H9 (cell line): ENCODE measurements around the gene LRRC74B. TPM values are rescaled to one million over a fixed set of nuclear protein-coding genes. Genes with fewer than 3 reads are reported as not detected.
"Not testable (repeated sequence)": the region's sequence is repeated elsewhere in the genome, so short reads cannot be mapped to it uniquely, and the experiment has no call there.

Source experiments
- DNase-seq: peaks from one replicate; pipeline ENCODE4 v3.0.0-alpha.2; 2017
- H2AFZ ChIP-seq: one replicate; pipeline ENCODE4 v1.6.1; 2013; ENCODE audit warnings: mild to moderate bottlenecking, low read length, control low read depth, moderate library complexity
- H2AK5ac ChIP-seq: 2 replicates; pipeline ENCODE4 v1.6.1; 2013; ENCODE audit warnings: low read length, control low read depth, mixed read lengths; ENCODE audit not compliant: insufficient read length
- H2BK120ac ChIP-seq: one replicate; pipeline ENCODE4 v1.6.1; 2013; ENCODE audit warnings: low read depth, mild to moderate bottlenecking, low read length, control low read depth, inconsistent platforms; ENCODE audit not compliant: poor library complexity, severe bottlenecking
- H2BK12ac ChIP-seq: 2 replicates; pipeline ENCODE4 v1.6.1; 2013; ENCODE audit warnings: low read length, control low read depth, mixed read lengths, low read depth; ENCODE audit not compliant: insufficient read length
- H2BK15ac ChIP-seq: 2 replicates; pipeline ENCODE4 v1.6.1; 2013; ENCODE audit warnings: low read depth, low read length, control low read depth
- H2BK20ac ChIP-seq: one replicate; pipeline ENCODE4 v1.6.1; 2013; ENCODE audit warnings: low read depth, mild to moderate bottlenecking, low read length, control low read depth, inconsistent platforms; ENCODE audit not compliant: poor library complexity, severe bottlenecking
- H2BK5ac ChIP-seq: 2 replicates; pipeline ENCODE4 v1.6.1; 2013; ENCODE audit warnings: low read length, control low read depth, mixed read lengths; ENCODE audit not compliant: insufficient read length
- H3K14ac ChIP-seq: 2 replicates; pipeline ENCODE4 v1.6.1; 2013; ENCODE audit warnings: low read length, control low read depth; ENCODE audit not compliant: insufficient read depth
- H3K18ac ChIP-seq: 2 replicates; pipeline ENCODE4 v1.6.1; 2013; ENCODE audit warnings: low read depth, mild to moderate bottlenecking, mixed read lengths, low read length, control low read depth; ENCODE audit not compliant: insufficient read length
- H3K23ac ChIP-seq: 2 replicates; pipeline ENCODE4 v1.6.1; 2013; ENCODE audit warnings: low read length, control low read depth, mixed read lengths, low read depth; ENCODE audit not compliant: insufficient read length
- H3K23me2 ChIP-seq: 2 replicates; pipeline ENCODE4 v1.6.1; 2013; ENCODE audit warnings: low read depth, mild to moderate bottlenecking, mixed read lengths, low read length, control low read depth; ENCODE audit not compliant: insufficient read length, poor library complexity, severe bottlenecking
- H3K27ac ChIP-seq: 2 replicates; pipeline ENCODE4 v1.5.1; 2013; ENCODE audit warnings: low read length, control low read depth, mixed read lengths, low read depth; ENCODE audit not compliant: insufficient read length
- H3K27me3 ChIP-seq: 2 replicates; pipeline ENCODE4 v1.6.1; 2013; ENCODE audit warnings: low read length, control low read depth, inconsistent platforms; ENCODE audit not compliant: insufficient read depth
- H3K4ac ChIP-seq: 2 replicates; pipeline ENCODE4 v1.6.1; 2013; ENCODE audit warnings: low read depth, mild to moderate bottlenecking, control low read depth, inconsistent platforms, low read length, moderate library complexity
- H3K4me1 ChIP-seq: 2 replicates; pipeline ENCODE4 v1.6.1; 2013; ENCODE audit warnings: low read length, control low read depth, inconsistent platforms; ENCODE audit not compliant: insufficient read depth
- H3K4me2 ChIP-seq: 2 replicates; pipeline ENCODE4 v1.6.1; 2013; ENCODE audit warnings: low read length, control low read depth, mixed read lengths; ENCODE audit not compliant: insufficient read length, insufficient read depth
- H3K56ac ChIP-seq: 2 replicates; pipeline ENCODE4 v1.6.1; 2013; ENCODE audit warnings: low read depth, mild to moderate bottlenecking, mixed read lengths, low read length, control low read depth; ENCODE audit not compliant: insufficient read length
- H3K79me1 ChIP-seq: 2 replicates; pipeline ENCODE4 v1.6.1; 2013; ENCODE audit warnings: low read depth, mild to moderate bottlenecking, moderate library complexity, low read length, control low read depth, inconsistent platforms; ENCODE audit not compliant: insufficient read depth, poor library complexity, severe bottlenecking
- H3K79me2 ChIP-seq: 2 replicates; pipeline ENCODE4 v1.6.1; 2013; ENCODE audit warnings: low read length, control low read depth, inconsistent platforms; ENCODE audit not compliant: insufficient read depth
- H3K9ac ChIP-seq: 2 replicates; pipeline ENCODE4 v1.6.1; 2013; ENCODE audit warnings: low read length, control low read depth, mixed read lengths; ENCODE audit not compliant: insufficient read length; ENCODE audit errors: extremely low read depth
- H3K9me3 ChIP-seq: one replicate; pipeline ENCODE4 v1.6.1; 2013; ENCODE audit warnings: low read depth, low read length, inconsistent platforms; ENCODE audit not compliant: control insufficient read depth
- H3T11ph ChIP-seq: one replicate; pipeline ENCODE4 v1.6.1; 2013; ENCODE audit warnings: mild to moderate bottlenecking, low read length, control low read depth, inconsistent platforms
- H4K20me1 ChIP-seq: one replicate; pipeline ENCODE4 v1.6.1; 2013; ENCODE audit not compliant: control insufficient read depth, insufficient read length, insufficient read depth
- H4K5ac ChIP-seq: 2 replicates; pipeline ENCODE4 v1.6.1; 2013; ENCODE audit warnings: low read depth, mild to moderate bottlenecking, mixed read lengths, low read length, control low read depth; ENCODE audit not compliant: insufficient read length
- H4K8ac ChIP-seq: replicated peaks from 2 replicates; pipeline ENCODE4 v1.6.1; 2013; ENCODE audit warnings: low read length, control low read depth, mixed read lengths, low read depth; ENCODE audit not compliant: insufficient read length
- H4K91ac ChIP-seq: 2 replicates; pipeline ENCODE4 v1.6.1; 2013; ENCODE audit warnings: low read depth, mild to moderate bottlenecking, moderate library complexity, mixed read lengths, low read length, control low read depth; ENCODE audit not compliant: insufficient read length
- H3K27ac Mint-ChIP-seq, 3 experiments: 2 replicates in 2 of 3; 3 replicates in 1 of 3; pipeline ENCODE4 v1.8.0; 2020 to 2021; ENCODE audit warnings: mixed read lengths in 3 of 3, mild to moderate bottlenecking in 1 of 3, moderate library complexity in 1 of 3
- H3K27me3 Mint-ChIP-seq: 2 replicates; pipeline ENCODE4 v1.8.0; 2021; ENCODE audit warnings: low read depth, mild to moderate bottlenecking, moderate library complexity, mixed read lengths
- H3K36me3 Mint-ChIP-seq, 3 experiments: 2 replicates in 2 of 3; 3 replicates in 1 of 3; pipeline ENCODE4 v1.8.0; 2020 to 2021; ENCODE audit warnings: low read depth in 3 of 3, mixed read lengths in 3 of 3; ENCODE audit not compliant: insufficient read depth in 1 of 3
- H3K4me1 Mint-ChIP-seq, 2 experiments: 2 replicates each; pipeline ENCODE4 v1.8.0; 2020; ENCODE audit warnings: mixed read lengths in 2 of 2
- H3K4me3 Mint-ChIP-seq, 2 experiments: 2 replicates in 1 of 2; 3 replicates in 1 of 2; pipeline ENCODE4 v1.8.0; 2020 to 2021; ENCODE audit warnings: mild to moderate bottlenecking in 2 of 2, mixed read lengths in 2 of 2, moderate library complexity in 1 of 2
- H3K9me3 Mint-ChIP-seq, 2 experiments: 2 replicates in 1 of 2; 3 replicates in 1 of 2; pipeline ENCODE4 v1.8.0; 2020; ENCODE audit warnings: mild to moderate bottlenecking in 2 of 2, mixed read lengths in 2 of 2, moderate library complexity in 1 of 2
- CTCF ChIP-seq: fragments of 200-600 bp; sonication (generic); conservative IDR thresholded peaks from 3 replicates; pipeline ENCODE4 v1.8.0; 2021; ENCODE audit warnings: antibody characterized with exemption, mild to moderate bottlenecking
- WGBS: extraction: QIAGEN DNeasy Blood & Tissue Kit; methylation state at CpG from one replicate; pipeline ENCODE4 v1.1.7; 2013; ENCODE audit warnings: missing lambda C conversion rate, low lambda C conversion rate, mixed read lengths; ENCODE audit not compliant: insufficient read length; ENCODE audit errors: extremely low coverage; 5-methylcytosine and 5-hydroxymethylcytosine counted together
- total RNA-seq: library from RNA; stranded (reverse); gene quantifications from 2 replicates; pipeline ENCODE4 v1.2.1, GENCODE V29; 2021

Gene LRRC74B
- total RNA-seq, 1 experiment from 2014 or later: not detected

GRCh38 chr22:21092797-21093554 lies 47.2 kb downstream of the LRRC74B start:
- no peaks in the 10 kb centered on the region for H3K9me3 Mint-ChIP-seq
- Histone ChIP-seq H3K18ac (no peak overlapping the region), H2BK5ac (no peak overlapping the region), H4K20me1 (no peaks in the 10 kb centered on the region), H3K4ac (no peak overlapping the region), H3K23ac (no peak overlapping the region), H4K91ac (no peak overlapping the region), H3K23me2 (no peaks in the 10 kb centered on the region), H4K5ac (no peak overlapping the region), H3K4me1 (no peaks in the 10 kb centered on the region), H2BK12ac (no peak overlapping the region), H3K27ac (no peak overlapping the region), H3K79me1 (no peaks in the 10 kb centered on the region), H3T11ph (no peak overlapping the region), H2BK15ac (no peak overlapping the region), H3K9ac (no peak overlapping the region), H3K79me2 (no peaks in the 10 kb centered on the region), H3K9me3 (no peaks in the 10 kb centered on the region), H3K14ac (no peak overlapping the region), H2AFZ (no peak overlapping the region), H3K4me2 (no peak overlapping the region), H3K27me3 (no peaks in the 10 kb centered on the region), H2AK5ac (no peak overlapping the region), H2BK120ac (no peak overlapping the region), H2BK20ac (no peak overlapping the region), H3K56ac (no peak overlapping the region), H4K8ac (no peak overlapping the region)
- H3K4me1 Mint-ChIP-seq: no peaks in the 10 kb centered on the region
- no peak overlapping the region for H3K27ac Mint-ChIP-seq
- no peak for TF ChIP-seq CTCF
- peaks cover 7% of the 10 kb centered on the region; the same call in 1 of the 2 replicates for H3K27me3 Mint-ChIP-seq
- H3K4me3 Mint-ChIP-seq: no peak overlapping the region
- no peak for DNase-seq
- no peaks in the 10 kb centered on the region for H3K36me3 Mint-ChIP-seq
- no CpG with 5 or more reads among the region's 3 CpGs for WGBS

- no CpG with 5 or more reads among the region's 9 CpGs for WGBS
- H2BK20ac ChIP-seq, H3K36me3 Mint-ChIP-seq, DNase-seq, H3K79me2 ChIP-seq, H4K20me1 ChIP-seq, H3K23ac ChIP-seq, H3K9me3 ChIP-seq, H4K8ac ChIP-seq, H3K9me3 Mint-ChIP-seq, H3K4me1 Mint-ChIP-seq, H3K4me3 Mint-ChIP-seq, H3K23me2 ChIP-seq, H3K56ac ChIP-seq, H3K27ac Mint-ChIP-seq, H2BK5ac ChIP-seq, H3K18ac ChIP-seq, H3K4me1 ChIP-seq, H2AK5ac ChIP-seq, H3K9ac ChIP-seq, H2BK120ac ChIP-seq, H2BK12ac ChIP-seq, H3K27me3 Mint-ChIP-seq, H3K27ac ChIP-seq, H3K27me3 ChIP-seq, H4K5ac ChIP-seq, H2AFZ ChIP-seq, H3K79me1 ChIP-seq, H2BK15ac ChIP-seq, H3K14ac ChIP-seq, H3K4ac ChIP-seq, H3T11ph ChIP-seq, H3K4me2 ChIP-seq, H4K91ac ChIP-seq: not testable (repeated sequence)
Observed at GRCh38 chr22:21093555-21094137, 47.9 kb downstream of the LRRC74B start.
